Epithelial cell of esophagus (primary cell): Measurements from ENCODE around the gene HMGCS1.

ENCODE experiments used
- DNase-seq: peaks from one replicate; pipeline ENCODE4 v3.0.0; 2010; ENCODE audit warnings: low read depth
- H3K4me3 ChIP-seq: 2 replicates; pipeline ENCODE4 v1.5.1; 2011; ENCODE audit warnings: mild to moderate bottlenecking, low read length, control low read depth
- CTCF ChIP-seq: IDR thresholded peaks from 2 replicates; pipeline ENCODE4 v1.5.1; 2011; ENCODE audit warnings: low read depth, mild to moderate bottlenecking, low read length, control low read depth, inconsistent platforms; ENCODE audit not compliant: insufficient read depth; ENCODE audit errors: missing control alignments

HMGCS1 gene

GRCh38 chr5:43295202-43295601 lies 18.0 kb downstream of the HMGCS1 start:
- H3K4me3 ChIP-seq = no peak overlapping the region
- no peak for TF ChIP-seq CTCF

GRCh38 chr5:43294226-43294625 lies 19.0 kb downstream of the HMGCS1 start:
- no peak for TF ChIP-seq CTCF

More at GRCh38 chr5:43295202-43295601, 18.0 kb downstream of the HMGCS1 start:
- no peak for DNase-seq

GRCh38 chr5:43290726-43291125 lies 22.5 kb downstream of the HMGCS1 start:
- TF ChIP-seq CTCF = no peak
- no peak for DNase-seq
- H3K4me3 ChIP-seq = no peak overlapping the region

More at GRCh38 chr5:43294226-43294625, 19.0 kb downstream of the HMGCS1 start:
- no peak for DNase-seq
- H3K4me3 ChIP-seq = no peak overlapping the region

- TF ChIP-seq CTCF = no peak
These were observed 24.9 kb downstream of the HMGCS1 start for GRCh38 chr5:43288269-43288831.

GRCh38 chr5:43287493-43287892 lies 25.7 kb downstream of the HMGCS1 start:
- no peak for DNase-seq
- TF ChIP-seq CTCF = no peak
- no peak overlapping the region for H3K4me3 ChIP-seq

More at GRCh38 chr5:43288269-43288831, 24.9 kb downstream of the HMGCS1 start:
- no peak overlapping the region for H3K4me3 ChIP-seq
- DNase-seq = no peak

GRCh38 chr5:43286623-43287022 lies 26.6 kb downstream of the HMGCS1 start:
- no peak for TF ChIP-seq CTCF
- no peak overlapping the region for H3K4me3 ChIP-seq
- DNase-seq = no peak

GRCh38 chr5:43281840-43282658 lies 31.2 kb downstream of the HMGCS1 start:
- no peak overlapping the region for H3K4me3 ChIP-seq
- peak; percentile 78 for DNase-seq
- no peak for TF ChIP-seq CTCF
